Left lobe of liver (tissue), 1 donor: Measurements from ENCODE around the gene TTC8. TPM values are rescaled to one million over a fixed set of nuclear protein-coding genes. Genes with fewer than 3 reads are reported as not detected.

Experiments
- total RNA-seq: library from RNA; stranded (reverse); gene quantifications from one replicate; pipeline ENCODE4 v1.2.1, GENCODE V29; 2021
- donor health status: DM: no; HTN: yes; CAD: no.

The TTC8 gene
- total RNA-seq, 1 donor from 2014 or later: 9.0 TPM

Other genes starting within 250 kb of the TTC8 start
- gene EML5, start 31.7 kb upstream of the TTC8 start, total RNA-seq: 0.13 TPM